ENCODE results near the gene ANKMY1. TPM values are rescaled to one million over a fixed set of nuclear protein-coding genes. Genes with fewer than 3 reads are reported as not detected.

The ANKMY1 gene
- total and polyA plus RNA-seq, 2 of the 13 experiments (the other 11 are each of a cell fraction or from before 2014, with no cell fraction given) = 11.7 to 18.8 TPM

- TF ChIP-seq RERE (CRISPR knock-in tag; IDR thresholded peaks at IDR 0.05; ENCODE audit: low read depth) = no peak
- TF ChIP-seq RBFOX2 (IDR thresholded peaks at IDR 0.05; ENCODE audit: low read depth, low read length) = no peak
- no peak; the same call in 1 of the 2 replicates for TF ChIP-seq ZSCAN21 (CRISPR knock-in tag; IDR thresholded peaks at IDR 0.05; ENCODE audit: borderline replicate concordance)
- no peak; the same call in 1 of the 2 replicates for TF ChIP-seq ZBTB26 (CRISPR knock-in tag; IDR thresholded peaks at IDR 0.05; ENCODE audit: borderline replicate concordance)
- no peak for TF ChIP-seq ZNF746 (CRISPR knock-in tag; IDR thresholded peaks at IDR 0.05)
- TF ChIP-seq GRHL1 (CRISPR knock-in tag; conservative IDR thresholded peaks at IDR 0.05) = no peak
- TF ChIP-seq ZFP41 (CRISPR knock-in tag; IDR thresholded peaks at IDR 0.05; ENCODE audit: borderline replicate concordance) = no peak
- peak; percentile 89; the same call in 1 of the 2 replicates for TF ChIP-seq REPIN1 (CRISPR knock-in tag; IDR thresholded peaks at IDR 0.05; ENCODE audit: borderline replicate concordance, low read depth)
- TF ChIP-seq MLLT10 (CRISPR knock-in tag; IDR thresholded peaks at IDR 0.05) = no peak
- TF ChIP-seq SYNCRIP (IDR thresholded peaks at IDR 0.05; ENCODE audit: insufficient read depth, low read depth, low read length) = no peak
- TF ChIP-seq ZUFSP (CRISPR knock-in tag; IDR thresholded peaks at IDR 0.05; ENCODE audit: borderline replicate concordance) = no peak
- no peak; the same call in 1 of the 2 replicates for TF ChIP-seq ZNF569 (CRISPR knock-in tag; IDR thresholded peaks at IDR 0.05; ENCODE audit: borderline replicate concordance)
- peak; percentile 41 for TF ChIP-seq ZNF788 (CRISPR knock-in tag; IDR thresholded peaks at IDR 0.05; ENCODE audit: borderline replicate concordance)
- TF ChIP-seq ARID3A (IDR thresholded peaks at IDR 0.05; ENCODE audit: low read depth, low read length) = peak; percentile 40; the same call in 1 of the 2 replicates
Observed at GRCh38 chr2:240604291-240604938, 46.6 kb upstream of the ANKMY1 start (continued).

Measured in HepG2 (cell line).